BE2C (cell line): ENCODE measurements around the gene MID2.

ENCODE experiments used
- DNase-seq: peaks from one replicate; pipeline ENCODE4 v3.0.0-alpha.2; 2020
- H3K27me3 ChIP-seq: fragments of 250-450 bp; sonication (Bioruptor Pico); 2 replicates; pipeline ENCODE4 v1.5.1; 2020; ENCODE audit warnings: mild to moderate bottlenecking
- H3K36me3 ChIP-seq: fragments of 250-450 bp; sonication (Bioruptor Pico); 2 replicates; pipeline ENCODE4 v1.5.1; 2020; ENCODE audit warnings: mild to moderate bottlenecking
- H3K4me1 ChIP-seq: fragments of 250-450 bp; sonication (Bioruptor Pico); 2 replicates; pipeline ENCODE4 v1.5.1; 2020
- H3K4me3 ChIP-seq: 2 replicates; pipeline ENCODE4 v1.5.1; 2011; ENCODE audit warnings: low read depth, low read length
- H3K9me3 ChIP-seq: fragments of 250-450 bp; sonication (Bioruptor Pico); 2 replicates; pipeline ENCODE4 v1.5.1; 2020
- TF ChIP-seq, protein P1 (sequence below): IDR thresholded peaks from 2 replicates; pipeline ENCODE4 v1.5.1; 2012; ENCODE audit warnings: mild to moderate bottlenecking, low read depth, low read length

Gene MID2

DNA sequence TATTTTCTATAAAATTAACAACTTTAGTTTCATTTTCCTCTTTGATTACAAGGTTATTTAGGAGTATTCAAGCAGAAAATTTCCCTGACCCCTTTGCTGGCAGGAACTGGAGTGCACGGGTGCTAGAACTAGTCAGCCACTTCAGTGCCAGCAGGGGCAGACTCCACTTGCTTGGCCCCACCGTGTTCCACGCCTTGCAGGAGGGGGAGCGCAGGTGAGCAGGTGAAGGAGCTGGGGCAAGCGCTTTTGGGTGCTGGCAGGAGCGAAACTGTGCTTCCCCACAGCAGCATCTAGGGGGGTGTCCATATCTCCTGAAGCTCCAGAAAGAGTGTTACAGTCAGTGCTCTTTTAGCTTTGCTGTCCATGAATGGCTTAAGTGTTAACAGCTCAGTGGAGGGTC lies 45.5 kb downstream of the MID2 start:
- H3K4me3 ChIP-seq, result no peak overlapping the region
- no peak for DNase-seq
- H3K36me3 ChIP-seq, result no peaks in the 10 kb centered on the region
- no peaks in the 10 kb centered on the region for H3K4me1 ChIP-seq
- H3K27me3 ChIP-seq, result no peaks in the 10 kb centered on the region
- TF ChIP-seq, protein P1, sequence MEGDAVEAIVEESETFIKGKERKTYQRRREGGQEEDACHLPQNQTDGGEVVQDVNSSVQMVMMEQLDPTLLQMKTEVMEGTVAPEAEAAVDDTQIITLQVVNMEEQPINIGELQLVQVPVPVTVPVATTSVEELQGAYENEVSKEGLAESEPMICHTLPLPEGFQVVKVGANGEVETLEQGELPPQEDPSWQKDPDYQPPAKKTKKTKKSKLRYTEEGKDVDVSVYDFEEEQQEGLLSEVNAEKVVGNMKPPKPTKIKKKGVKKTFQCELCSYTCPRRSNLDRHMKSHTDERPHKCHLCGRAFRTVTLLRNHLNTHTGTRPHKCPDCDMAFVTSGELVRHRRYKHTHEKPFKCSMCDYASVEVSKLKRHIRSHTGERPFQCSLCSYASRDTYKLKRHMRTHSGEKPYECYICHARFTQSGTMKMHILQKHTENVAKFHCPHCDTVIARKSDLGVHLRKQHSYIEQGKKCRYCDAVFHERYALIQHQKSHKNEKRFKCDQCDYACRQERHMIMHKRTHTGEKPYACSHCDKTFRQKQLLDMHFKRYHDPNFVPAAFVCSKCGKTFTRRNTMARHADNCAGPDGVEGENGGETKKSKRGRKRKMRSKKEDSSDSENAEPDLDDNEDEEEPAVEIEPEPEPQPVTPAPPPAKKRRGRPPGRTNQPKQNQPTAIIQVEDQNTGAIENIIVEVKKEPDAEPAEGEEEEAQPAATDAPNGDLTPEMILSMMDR, result no peak
- no peaks in the 10 kb centered on the region for H3K9me3 ChIP-seq

DNA sequence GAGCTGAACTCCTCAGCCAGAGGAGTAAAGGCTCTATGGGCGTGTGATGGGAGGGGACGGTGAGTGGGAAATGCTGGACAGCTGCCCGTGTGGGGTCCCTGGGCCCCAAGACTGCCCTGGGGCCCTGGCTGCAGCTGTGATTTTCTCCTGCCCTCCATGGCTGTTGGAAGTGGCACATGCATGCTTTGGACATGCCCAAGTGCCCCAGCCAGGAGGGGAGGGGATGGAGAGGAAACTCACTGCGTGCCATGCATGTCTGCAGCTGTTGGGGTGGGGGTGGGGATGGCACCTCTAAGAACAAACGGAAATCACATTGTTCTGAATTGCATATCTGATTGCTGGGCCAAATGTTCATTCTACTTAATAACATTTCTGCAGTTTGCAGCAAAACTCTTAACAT lies 52.4 kb downstream of the MID2 start:
- Histone ChIP-seq H3K4me3 (no peak overlapping the region), H3K4me1 (no peaks in the 10 kb centered on the region), H3K9me3 (no peaks in the 10 kb centered on the region), H3K27me3 (no peaks in the 10 kb centered on the region), H3K36me3 (no peaks in the 10 kb centered on the region)
- no peak for DNase-seq
- TF ChIP-seq, protein P1, result no peak

DNA sequence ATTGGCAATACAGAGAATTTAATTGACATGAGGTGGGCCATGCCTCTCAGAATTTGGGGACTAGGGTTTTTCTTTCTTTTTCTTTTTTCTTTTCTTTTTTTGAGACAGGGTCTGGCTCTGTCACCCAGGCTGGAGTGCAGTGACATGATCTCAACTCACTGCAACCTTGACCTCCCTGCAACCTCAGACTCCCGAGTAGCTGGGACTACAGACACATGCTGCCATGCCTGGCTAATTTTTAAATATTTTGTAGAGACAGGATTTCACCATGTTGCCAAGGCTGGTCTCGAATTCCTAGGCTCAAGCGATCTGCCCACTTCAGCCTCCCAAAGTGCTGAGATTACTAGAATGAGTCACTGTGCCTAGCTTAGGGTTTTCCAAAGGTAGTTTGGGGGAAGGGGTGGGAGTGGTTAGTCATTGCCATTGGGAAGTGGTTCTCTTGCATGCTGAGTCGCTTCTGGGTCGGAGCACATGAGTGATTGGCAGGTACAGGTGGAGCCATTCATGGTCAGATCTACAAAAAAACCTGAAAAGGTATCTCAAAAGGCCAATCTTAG lies 54.5 kb downstream of the MID2 start:
- no peaks in the 10 kb centered on the region for H3K4me1 ChIP-seq
- H3K27me3 ChIP-seq, result no peaks in the 10 kb centered on the region
- TF ChIP-seq, protein P1, result no peak
- DNase-seq, result no peak
- no peak overlapping the region for H3K4me3 ChIP-seq
- no peaks in the 10 kb centered on the region for H3K9me3 ChIP-seq
- H3K36me3 ChIP-seq, result no peaks in the 10 kb centered on the region

DNA sequence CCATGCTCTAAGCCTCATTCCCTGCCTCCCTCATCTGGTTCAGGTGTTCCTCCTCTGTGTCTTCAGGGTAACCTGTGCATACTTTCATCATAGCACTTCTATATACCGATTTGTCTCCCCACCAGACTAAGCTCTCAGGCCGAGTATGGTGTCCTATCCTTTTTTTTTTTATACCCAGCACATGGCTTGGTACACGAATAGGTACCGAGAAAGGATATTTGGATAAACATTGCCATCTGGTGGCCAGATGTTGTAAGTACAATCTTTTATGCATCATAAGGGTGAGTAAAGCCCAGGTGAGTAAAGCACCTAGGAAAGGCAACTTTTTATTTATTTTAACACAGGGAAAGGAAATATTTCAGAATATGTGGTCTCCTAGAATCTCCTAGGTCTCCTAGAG lies 68.4 kb downstream of the MID2 start:
- DNase-seq, result no peak
- no peak overlapping the region for H3K4me3 ChIP-seq
- H3K9me3 ChIP-seq, result no peaks in the 10 kb centered on the region
- H3K4me1 ChIP-seq, result no peaks in the 10 kb centered on the region
- TF ChIP-seq, protein P1, result peak; percentile 49
- no peaks in the 10 kb centered on the region for H3K27me3 ChIP-seq
- no peaks in the 10 kb centered on the region for H3K36me3 ChIP-seq

DNA sequence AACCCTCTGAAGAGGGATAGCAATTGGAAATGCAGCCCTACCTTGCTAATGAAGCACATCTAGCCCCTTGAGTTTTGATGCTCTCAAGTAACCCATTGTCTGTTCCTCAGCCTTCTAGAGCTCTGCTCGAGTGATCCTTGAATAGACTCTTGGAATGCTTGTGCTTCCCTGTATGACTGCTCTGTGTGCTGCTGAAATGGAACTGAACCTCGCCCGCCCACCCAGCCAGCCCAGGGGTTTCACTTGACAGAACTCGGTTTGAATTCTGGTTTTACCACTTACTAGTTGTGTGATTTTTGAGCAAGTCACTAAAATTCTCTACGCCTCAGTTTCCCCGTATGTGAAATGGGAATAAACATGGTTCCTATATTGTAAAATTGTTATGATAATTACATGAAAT lies 77.1 kb downstream of the MID2 start:
- H3K27me3 ChIP-seq, result no peaks in the 10 kb centered on the region
- H3K9me3 ChIP-seq, result no peaks in the 10 kb centered on the region
- DNase-seq, result no peak
- TF ChIP-seq, protein P1, result no peak
- H3K36me3 ChIP-seq, result no peaks in the 10 kb centered on the region
- H3K4me3 ChIP-seq, result no peak overlapping the region
- no peaks in the 10 kb centered on the region for H3K4me1 ChIP-seq

DNA sequence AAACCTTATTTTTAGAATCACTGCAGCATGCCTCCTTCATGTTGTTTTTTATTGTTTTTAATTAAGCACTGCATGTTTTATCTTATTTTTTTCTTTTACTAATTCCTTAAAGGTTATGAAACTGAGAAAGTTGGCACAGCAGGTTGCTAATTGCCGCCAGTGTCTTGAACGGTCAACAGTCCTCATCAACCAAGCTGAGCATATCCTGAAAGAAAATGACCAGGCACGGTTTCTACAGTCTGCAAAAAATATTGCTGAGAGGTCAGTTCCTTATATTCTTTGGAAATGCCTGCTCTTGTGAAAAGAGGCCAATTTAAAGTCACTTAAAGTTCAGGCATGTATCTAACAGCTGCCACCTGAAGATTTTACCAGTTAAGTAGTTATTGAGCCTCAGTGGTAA lies 79.7 kb downstream of the MID2 start:
- H3K9me3 ChIP-seq, result no peaks in the 10 kb centered on the region
- H3K4me1 ChIP-seq, result no peaks in the 10 kb centered on the region
- H3K4me3 ChIP-seq, result no peak overlapping the region
- DNase-seq, result no peak
- TF ChIP-seq, protein P1, result no peak
- H3K27me3 ChIP-seq, result no peaks in the 10 kb centered on the region
- H3K36me3 ChIP-seq, result no peaks in the 10 kb centered on the region
